Loucy (cell line): ENCODE results near the gene ATP8B2.

Experiments used
- EZH2phosphoT487 ChIP-seq: fragments of 200-600 bp; IDR thresholded peaks from 2 replicates; pipeline ENCODE4 v1.6.1; 2018; ENCODE audit warnings: antibody characterized with exemption, mild to moderate bottlenecking, moderate library complexity, borderline replicate concordance
- TF ChIP-seq, protein P1 (sequence below): fragments of 200-600 bp; sonication (generic); conservative IDR thresholded peaks from 2 replicates; pipeline ENCODE4 v1.5.1; 2014; ENCODE audit warnings: mild to moderate bottlenecking, antibody characterized with exemption, low read length

DNA sequence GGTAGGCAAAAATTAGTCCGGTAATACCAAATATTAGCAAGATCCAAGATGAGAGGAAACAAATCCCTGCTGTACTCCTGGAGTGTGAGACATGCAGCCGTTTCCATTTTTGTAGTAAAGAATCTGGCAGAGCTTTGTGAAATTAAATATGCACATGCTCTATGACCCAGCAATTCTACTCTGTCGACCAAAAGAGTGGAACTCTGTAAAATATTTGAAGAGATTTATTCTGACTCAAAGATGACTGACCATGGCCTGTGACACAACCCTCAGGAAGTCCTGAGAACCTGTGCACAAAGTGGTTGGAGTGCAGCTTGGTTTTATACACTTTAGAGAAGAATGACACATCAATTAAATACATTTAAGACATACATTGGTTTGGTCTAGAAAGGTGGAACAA is 36.7 kb upstream of the ATP8B2 start:
- TF ChIP-seq, protein P1, sequence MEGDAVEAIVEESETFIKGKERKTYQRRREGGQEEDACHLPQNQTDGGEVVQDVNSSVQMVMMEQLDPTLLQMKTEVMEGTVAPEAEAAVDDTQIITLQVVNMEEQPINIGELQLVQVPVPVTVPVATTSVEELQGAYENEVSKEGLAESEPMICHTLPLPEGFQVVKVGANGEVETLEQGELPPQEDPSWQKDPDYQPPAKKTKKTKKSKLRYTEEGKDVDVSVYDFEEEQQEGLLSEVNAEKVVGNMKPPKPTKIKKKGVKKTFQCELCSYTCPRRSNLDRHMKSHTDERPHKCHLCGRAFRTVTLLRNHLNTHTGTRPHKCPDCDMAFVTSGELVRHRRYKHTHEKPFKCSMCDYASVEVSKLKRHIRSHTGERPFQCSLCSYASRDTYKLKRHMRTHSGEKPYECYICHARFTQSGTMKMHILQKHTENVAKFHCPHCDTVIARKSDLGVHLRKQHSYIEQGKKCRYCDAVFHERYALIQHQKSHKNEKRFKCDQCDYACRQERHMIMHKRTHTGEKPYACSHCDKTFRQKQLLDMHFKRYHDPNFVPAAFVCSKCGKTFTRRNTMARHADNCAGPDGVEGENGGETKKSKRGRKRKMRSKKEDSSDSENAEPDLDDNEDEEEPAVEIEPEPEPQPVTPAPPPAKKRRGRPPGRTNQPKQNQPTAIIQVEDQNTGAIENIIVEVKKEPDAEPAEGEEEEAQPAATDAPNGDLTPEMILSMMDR: no peak
- TF ChIP-seq EZH2phosphoT487: no peak
